Measurements from ENCODE around the gene POR. TPM values are rescaled to one million over a fixed set of nuclear protein-coding genes. Genes with fewer than 3 reads are reported as not detected.

Gene POR
- polyA plus RNA-seq, 1 of the 3 experiments (the other 2 are of a cell fraction): 68.7 TPM

- TF ChIP-seq NRF1 (IDR thresholded peaks at IDR 0.05; ENCODE audit: low read depth, low read length): no peak
- TF ChIP-seq MEF2A (IDR thresholded peaks at IDR 0.05; ENCODE audit: borderline replicate concordance, low read depth): no peak
- TF ChIP-seq IRF3 (IDR thresholded peaks at IDR 0.05; ENCODE audit: low read depth, low read length): no peak
- no peak for TF ChIP-seq NFIC (IDR thresholded peaks at IDR 0.05; ENCODE audit: borderline replicate concordance)
- no peak for TF ChIP-seq TEAD4 (IDR thresholded peaks at IDR 0.05; ENCODE audit: borderline replicate concordance, insufficient read depth)
- TF ChIP-seq FOXM1 (IDR thresholded peaks at IDR 0.05; ENCODE audit: low read depth): no peak
- no peak for TF ChIP-seq POLR2AphosphoS5 (IDR thresholded peaks at IDR 0.05; ENCODE audit: low read depth, low read length)
- TF ChIP-seq JUND (IDR thresholded peaks at IDR 0.05): no peak
- TF ChIP-seq TAF1 (IDR thresholded peaks at IDR 0.05; ENCODE audit: borderline replicate concordance, low read depth, low read length): no peak
- TF ChIP-seq ZBTB33 (IDR thresholded peaks at IDR 0.05; ENCODE audit: borderline replicate concordance, low read depth): no peak
- TF ChIP-seq PBX3 (IDR thresholded peaks at IDR 0.05): no peak
- no peak for TF ChIP-seq FOSL2 (IDR thresholded peaks at IDR 0.05; ENCODE audit: borderline replicate concordance, low read depth)
- no peak for TF ChIP-seq EP300 (IDR thresholded peaks at IDR 0.05; ENCODE audit: borderline replicate concordance in 1 of 2, low read depth in 1 of 2, low read length in 1 of 2)
- no peak for TF ChIP-seq GATA2 (CRISPR knock-in tag; IDR thresholded peaks at IDR 0.05)
- no peak for TF ChIP-seq EZH2phosphoT487 (IDR thresholded peaks at IDR 0.05; ENCODE audit: borderline replicate concordance, low read depth)
- no peak for TF ChIP-seq USF2 (IDR thresholded peaks at IDR 0.05; ENCODE audit: borderline replicate concordance, low read depth, low read length)
- TF ChIP-seq CTCF (IDR thresholded peaks at IDR 0.05): no peak
- TF ChIP-seq RXRA (IDR thresholded peaks at IDR 0.05; ENCODE audit: borderline replicate concordance, low read depth): no peak
- TF ChIP-seq SIN3A (IDR thresholded peaks at IDR 0.05; ENCODE audit: borderline replicate concordance, low read depth, low read length): no peak
- no peaks in the 10 kb centered on the region for H3K9me3 ChIP-seq
- peak; percentile 75 for DNase-seq
- H3K27ac ChIP-seq (ENCODE audit: low read depth in 2 of 2, low read length in 1 of 2): peak overlapping the region in 1 of 2 experiments; percentile 23; a peak in 1 of 4 replicates
- H3K4me2 ChIP-seq: no peak overlapping the region
- no peak overlapping the region for H2AFZ ChIP-seq (ENCODE audit: low read depth)
- H3K4me3 ChIP-seq (ENCODE audit: low read depth in 2 of 2, low read length in 1 of 2): no peak overlapping the region
- POLR2A ChIA-PET: no interaction called here
- WGBS (ENCODE audit: low lambda C conversion rate): 75% methylated on average over 30 of the region's 31 CpGs
- H3K27me3 ChIP-seq (ENCODE audit: insufficient read depth): no peaks in the 10 kb centered on the region
- H4K20me1 ChIP-seq (ENCODE audit: insufficient read depth): no peaks in the 10 kb centered on the region
- no peaks in the 10 kb centered on the region for H3K9me2 ChIP-seq
- CTCF ChIA-PET: interaction anchor here (1.1 to 9.4 kb wide), 2 partner anchors 10 to 32 kb away, joined by 3 to 56 read pairs; no protein-coding TSS in a partner anchor
- H3K79me2 ChIP-seq (ENCODE audit: insufficient read depth): 0 out of 2 replicates have a peak, but pooled peaks cover 5% of the 10 kb centered on the region
- H3K4me1 ChIP-seq (ENCODE audit: control insufficient read depth in 1 of 2, insufficient read depth in 2 of 2, low read depth in 1 of 2, low read length in 1 of 2): peaks cover 6 to 21% of the 10 kb centered on the region in 2 experiments; a peak in 2 of 4 replicates
- peaks cover 8 to 41% of the 10 kb centered on the region in 2 experiments for H3K36me3 ChIP-seq (replicated peaks in 1 of 2; ENCODE audit: control insufficient read depth in 1 of 2, insufficient read depth in 2 of 2, low read length in 1 of 2)
- H3F3A ChIP-seq (replicated peaks; ENCODE audit: insufficient read depth): peaks cover 6% of the 10 kb centered on the region
- no peak overlapping the region for H3K9ac ChIP-seq
These were observed 73.9 kb downstream of the POR start for GRCh38 chr7:75988568-75989499.
